Measurements from ENCODE around the gene LNP1.
"Not testable (repeated sequence)": the region's sequence is repeated elsewhere in the genome, so short reads cannot be mapped to it uniquely, and the experiment has no call there.

Gene LNP1, protein sequence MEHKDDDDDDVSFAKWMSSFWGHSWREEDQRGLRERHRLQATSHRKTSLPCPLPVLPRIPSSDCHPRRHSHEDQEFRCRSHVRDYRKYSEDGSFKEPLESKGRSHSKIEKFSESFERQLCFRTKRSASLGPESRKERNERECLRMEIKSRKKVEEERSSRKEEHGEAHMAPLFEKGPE

DNA sequence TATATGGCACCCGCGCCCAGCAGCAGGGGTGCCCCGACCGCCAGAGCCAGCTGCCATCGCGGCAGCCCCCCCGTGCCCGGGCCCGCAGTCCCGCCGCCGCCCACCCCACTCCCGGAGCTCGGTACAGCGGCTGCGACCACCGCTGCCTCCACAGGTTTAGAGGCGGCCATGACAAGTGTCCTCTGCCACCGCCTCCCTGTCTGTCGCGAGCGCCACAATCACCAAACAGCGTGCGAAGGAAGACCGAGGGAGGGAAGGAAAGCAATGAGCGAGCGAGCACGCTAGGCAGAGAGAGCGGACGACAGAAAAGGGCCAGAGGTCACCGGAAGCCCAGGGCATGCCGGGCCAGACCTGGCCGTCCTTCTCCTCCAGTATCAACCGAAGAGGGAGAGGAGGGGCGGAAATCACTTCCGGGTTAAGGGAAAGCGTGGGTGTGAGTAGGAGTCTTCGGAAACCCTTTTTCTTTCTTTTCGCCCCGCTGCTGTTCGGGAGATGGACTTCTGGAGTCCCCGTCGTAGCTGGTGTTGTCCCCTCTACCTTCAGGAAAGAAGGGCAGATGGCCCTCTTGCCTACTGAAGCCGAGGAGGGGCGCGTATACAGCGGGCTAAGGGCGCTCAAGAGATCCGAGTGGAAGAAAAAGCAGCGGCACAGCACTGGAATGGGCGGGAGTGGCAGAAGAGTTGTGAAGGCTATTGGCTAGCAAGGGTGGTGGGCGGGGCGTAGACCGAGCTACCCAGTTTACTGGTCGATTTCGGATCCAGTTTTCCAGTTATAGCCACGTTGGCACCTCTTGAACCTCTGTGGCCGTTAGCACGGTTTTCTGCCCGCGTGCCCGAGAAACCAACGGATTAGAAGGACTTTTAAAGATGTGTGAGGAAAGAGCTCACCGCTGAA, at the start of gene LNP1, which contains the start of gene TOMM70:
LNP1 (plus strand) TSS at position 760 of the 894 bp plus-strand sequence. CDS start 28,191 bp downstream, outside the sequence.
TOMM70 (minus strand) TSS at position 310 of the 894 bp plus-strand sequence; CDS start at position 170, 140 bp downstream.
- DNase-seq (ENCODE audit: low spot score), result peak; percentile 99

DNA sequence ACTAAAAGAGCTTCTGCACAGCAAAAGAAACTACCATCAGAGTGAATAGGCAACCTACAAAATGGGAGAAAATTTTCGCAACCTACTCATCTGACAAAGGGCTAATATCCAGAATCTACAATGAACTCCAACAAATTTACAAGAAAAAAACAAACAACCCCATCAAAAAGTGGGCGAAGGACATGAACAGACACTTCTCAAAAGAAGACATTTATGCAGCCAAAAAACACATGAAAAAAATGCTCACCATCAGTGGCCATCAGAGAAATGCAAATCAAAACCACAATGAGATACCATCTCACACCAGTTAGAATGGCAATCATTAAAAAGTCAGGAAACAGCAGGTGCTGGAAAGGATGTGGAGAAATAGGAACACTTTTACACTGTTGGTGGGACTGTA, 49.6 kb upstream of the LNP1 start:
- DNase-seq (ENCODE audit: low spot score), result not testable (repeated sequence)

DNA sequence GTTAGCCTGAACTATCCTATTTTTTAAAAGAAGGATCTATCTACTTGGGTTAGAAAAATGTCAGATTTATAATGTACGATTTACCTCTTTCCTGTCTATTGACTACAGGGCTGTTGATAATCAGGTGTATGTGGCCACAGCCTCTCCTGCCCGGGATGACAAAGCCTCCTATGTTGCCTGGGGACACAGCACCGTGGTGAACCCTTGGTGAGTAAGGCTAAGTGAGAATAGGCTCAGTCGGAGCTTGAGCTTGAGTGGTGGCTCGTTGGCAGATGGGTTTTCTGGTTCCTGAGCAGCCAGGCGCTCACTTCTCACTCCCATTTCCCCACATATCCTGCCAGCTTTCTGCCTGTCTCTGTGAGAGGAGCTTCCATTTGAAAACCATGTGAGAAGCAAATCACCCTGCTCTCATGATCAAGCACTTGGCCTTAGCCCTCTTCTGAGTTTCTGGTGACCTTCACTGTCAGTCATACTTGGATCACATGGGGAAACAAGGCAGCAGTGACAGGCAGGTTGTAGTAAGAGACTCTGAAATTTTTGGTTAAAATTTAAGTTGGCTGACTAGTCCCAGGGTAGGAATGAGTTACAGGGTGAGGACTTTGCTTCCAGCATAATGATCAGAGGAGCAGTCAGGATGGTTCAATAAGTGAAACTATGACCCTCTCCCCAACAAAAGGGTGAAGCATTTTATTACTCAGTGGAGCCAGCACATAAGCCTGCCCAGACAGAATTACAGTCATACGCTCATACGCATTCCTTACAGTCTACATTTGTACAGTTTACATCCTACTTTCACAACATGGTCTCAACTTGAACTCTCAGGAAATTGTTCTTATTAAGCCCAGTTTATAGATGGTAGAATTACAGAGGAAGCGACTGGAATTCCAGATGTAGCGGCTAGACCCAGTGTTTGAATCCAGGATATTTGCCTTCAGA, 48.8 kb upstream of the LNP1 start:
- no peak for DNase-seq (ENCODE audit: low spot score)

DNA sequence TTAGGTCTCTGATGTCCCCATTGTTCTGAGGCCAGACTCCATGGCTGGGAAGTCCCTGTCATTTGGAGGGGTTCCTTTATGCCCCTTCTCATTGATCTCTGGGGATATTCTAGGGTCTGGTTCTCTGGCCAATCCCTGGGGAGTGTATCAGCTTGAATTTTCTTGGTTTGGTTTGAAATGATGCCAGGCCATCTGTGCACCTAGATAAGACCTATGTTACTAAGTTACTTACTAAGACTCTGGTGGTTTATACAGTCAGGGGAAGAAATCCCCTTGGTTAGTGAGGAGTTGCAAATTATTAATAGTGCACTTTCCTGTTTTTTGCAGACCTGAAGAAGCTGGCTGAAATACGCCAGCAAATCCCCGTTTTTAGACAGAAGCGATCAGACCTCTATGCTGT, 46.5 kb upstream of the LNP1 start:
- DNase-seq (ENCODE audit: low spot score), result no peak

DNA sequence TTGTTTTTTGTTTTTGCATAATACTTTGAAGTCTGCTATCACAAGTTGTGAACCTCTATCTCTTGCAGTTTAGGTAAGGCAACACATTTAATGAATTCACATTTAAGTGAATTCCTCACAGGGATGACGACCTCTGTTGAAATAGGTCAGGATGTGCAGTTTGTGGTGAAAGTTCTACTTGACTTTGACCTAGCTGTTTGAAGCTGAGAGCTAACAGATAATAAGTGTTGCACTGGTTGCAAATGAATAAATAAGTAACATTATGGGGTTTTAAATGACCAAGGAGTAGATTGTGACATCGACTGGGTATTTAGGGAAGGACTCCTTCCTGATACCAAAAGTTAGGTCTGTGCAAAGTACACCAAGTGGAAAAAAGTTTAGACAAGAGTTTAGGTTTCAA, 42.9 kb upstream of the LNP1 start:
- DNase-seq (ENCODE audit: low spot score), result no peak

DNA sequence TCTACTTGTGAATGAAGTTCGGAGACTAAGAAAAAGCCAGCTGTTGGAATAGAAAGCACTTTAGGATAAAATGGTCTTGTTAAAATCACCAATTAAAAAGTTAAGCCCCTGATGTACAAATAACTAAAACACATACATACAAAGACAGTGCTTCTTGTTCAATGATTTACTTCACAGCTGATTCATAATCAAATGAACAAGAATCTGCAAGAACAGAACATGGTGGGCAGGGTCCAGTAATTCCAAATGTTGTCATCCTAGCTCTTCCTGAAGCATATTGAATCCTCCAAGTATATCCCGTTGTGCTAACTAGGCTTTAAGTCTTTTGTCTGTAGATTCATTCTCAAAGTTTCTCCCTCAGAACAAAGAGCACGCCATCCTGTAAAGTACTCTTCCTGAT, 42.3 kb upstream of the LNP1 start:
- DNase-seq (ENCODE audit: low spot score), result no peak

DNA sequence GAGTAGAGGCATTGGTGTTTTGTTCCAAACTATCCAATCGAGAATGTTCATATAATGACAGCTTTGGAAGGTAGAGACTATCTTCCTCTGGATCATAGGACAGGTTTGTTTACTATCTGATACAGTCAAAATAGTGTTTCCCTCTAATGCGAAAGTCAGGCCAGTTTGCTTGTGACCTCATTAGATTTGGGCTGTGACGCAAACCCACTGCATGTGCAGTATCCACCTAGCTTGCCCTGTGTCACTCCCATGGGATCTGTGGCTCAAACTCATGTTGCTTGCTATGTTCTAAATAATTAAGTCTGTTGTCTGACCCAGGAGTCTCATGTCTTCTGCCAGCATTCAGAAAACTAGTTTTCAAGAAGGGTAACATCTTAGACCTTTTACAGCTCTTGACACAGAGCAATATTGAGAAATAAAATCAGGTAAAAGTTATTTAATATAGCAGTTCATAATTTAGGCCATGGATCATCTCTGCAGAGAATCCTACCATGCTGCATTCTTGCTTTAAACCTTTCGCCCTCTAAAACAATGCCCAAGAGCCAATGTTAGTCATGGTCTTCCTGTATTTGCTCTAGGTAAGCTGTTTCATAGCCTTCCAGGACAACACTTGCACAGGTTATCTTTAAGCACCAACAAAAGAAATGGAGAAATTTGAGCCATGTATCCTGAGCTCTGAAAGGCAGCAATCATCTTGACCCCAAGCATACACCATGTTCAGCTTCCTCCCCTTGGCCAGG, 40.4 kb upstream of the LNP1 start:
- DNase-seq (ENCODE audit: low spot score), result no peak

DNA sequence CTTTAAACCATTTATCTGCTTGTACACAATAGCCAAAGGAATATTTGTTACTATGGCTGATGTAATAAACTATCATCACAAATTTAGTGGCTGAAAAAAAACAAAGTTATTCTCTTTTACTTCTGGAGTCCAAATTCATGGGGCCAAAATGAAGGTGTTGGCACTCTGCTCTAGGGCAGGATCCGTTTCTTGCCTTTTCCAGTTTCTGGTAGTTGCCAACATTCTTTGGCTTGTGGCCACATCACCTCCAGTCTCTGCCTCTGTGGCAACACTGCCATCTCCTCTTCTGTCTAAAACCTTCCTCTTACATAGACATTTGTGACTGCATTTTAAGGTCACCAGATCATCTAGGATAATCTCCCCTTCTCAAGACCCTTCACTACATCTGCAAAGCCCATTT, 39.4 kb upstream of the LNP1 start:
- DNase-seq (ENCODE audit: low spot score), result no peak

DNA sequence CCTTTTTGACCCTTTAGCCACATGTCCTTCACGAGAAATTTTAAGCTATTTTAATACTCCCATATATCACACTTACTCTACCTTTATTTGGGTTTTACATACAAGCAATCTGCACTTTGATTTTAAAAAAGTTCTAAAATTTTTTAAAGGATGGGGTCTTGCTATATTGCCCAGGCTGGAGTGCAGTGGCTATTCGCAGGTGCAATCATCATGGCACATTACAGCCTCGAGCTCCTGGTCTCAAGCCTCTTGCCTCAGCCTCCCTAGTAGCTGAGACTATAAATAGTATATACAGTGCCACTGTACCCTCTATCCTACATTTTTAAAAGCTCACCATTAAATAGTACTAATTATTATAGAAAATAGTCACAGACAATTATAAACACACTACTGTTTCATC, 36.9 kb upstream of the LNP1 start:
- DNase-seq (ENCODE audit: low spot score), result no peak

DNA sequence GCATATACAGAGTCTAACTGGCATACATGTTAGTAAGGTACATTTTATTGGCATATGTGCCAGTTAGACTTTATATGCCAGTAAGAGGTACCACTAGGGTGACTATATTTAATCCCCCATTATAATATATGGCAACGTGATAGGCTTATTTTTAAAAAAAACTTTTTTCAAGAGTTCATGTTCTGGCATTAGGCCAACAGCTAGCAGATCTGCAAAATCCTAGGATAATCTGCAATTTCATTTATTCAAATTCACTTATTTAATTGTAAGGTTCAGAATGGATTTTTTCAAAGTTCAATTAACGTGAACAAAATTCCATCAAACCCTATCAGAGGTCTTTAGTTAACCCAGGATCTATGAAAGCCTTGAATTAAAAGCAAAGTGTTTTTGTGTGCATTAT, 34.9 kb upstream of the LNP1 start:
- no peak for DNase-seq (ENCODE audit: low spot score)

DNA sequence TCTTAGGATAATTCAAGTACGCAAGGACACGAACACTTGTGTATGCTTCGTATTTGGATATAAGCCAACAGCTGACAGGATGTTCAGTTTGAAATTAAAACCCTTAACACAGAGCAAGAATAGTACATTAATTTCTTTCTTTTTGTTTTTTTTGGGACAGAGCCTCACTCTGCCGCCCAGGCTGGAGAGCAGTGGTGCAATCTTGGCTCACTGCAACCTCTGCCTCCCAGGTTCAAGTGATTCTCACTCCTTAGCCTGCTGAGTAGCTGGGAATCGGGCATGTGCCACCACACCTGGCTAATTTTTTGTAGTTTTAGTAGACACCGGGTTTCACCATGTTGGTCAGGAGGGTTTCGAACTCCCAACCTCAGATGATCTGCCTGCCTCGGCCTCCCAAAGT, 32.9 kb upstream of the LNP1 start:
- DNase-seq (ENCODE audit: low spot score), result no peak

DNA sequence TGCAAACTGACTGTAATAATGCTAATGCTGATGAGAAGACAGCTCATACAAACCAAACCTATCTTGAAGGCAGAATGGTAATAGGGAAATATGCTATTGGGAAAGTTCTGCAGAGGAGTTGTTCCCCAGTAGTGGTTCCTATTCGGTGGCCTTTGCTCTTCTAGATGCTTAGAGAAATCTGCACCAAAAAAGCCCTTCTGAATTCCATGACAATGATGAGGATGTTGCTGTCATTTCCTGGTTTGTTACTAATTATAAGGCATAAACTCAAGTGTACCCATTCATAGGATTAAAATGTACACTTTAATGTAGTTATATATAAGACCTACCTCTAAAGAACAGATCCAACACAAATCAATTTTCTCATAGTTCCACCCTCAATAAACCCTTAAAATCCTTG, 30.6 kb upstream of the LNP1 start:
- no peak for DNase-seq (ENCODE audit: low spot score)

DNA sequence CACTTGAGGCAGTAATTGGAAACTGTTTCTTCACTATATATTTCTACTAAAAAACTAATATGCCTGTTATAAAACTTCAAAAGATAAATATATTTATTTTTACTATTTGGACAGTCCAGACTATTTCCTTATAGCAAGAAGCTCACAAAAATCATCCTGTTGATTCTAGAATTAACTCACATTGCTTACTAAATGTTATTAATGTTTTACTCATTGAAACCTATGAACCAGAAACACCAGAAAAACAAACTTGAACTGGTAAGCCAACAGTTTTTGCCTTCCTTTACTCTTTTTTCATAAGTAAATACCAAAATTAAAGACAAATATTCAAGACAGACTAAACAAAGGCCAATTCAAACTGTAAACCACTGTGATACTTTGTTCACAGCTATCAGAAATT, 26.8 kb upstream of the LNP1 start:
- no peak for DNase-seq (ENCODE audit: low spot score)

DNA sequence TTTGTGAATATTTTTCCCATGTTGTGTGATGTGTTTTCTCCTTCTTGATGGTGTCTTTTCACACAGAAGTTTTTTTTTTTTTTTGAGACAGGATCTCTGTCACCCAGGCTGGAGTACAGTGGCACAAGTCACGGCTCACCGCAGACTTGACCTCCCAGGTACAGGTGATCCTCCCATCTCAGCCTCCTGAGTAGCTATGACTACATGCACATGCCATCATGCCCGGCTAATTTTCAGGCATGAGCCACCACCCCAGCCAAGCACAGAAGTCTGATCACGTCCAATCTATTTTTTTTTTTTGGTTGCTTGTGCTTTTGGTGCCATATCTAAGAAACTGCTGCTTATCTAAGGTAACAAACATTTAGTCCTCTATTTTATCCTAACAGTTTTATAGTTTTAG, 25.0 kb upstream of the LNP1 start:
- DNase-seq (ENCODE audit: low spot score), result no peak

DNA sequence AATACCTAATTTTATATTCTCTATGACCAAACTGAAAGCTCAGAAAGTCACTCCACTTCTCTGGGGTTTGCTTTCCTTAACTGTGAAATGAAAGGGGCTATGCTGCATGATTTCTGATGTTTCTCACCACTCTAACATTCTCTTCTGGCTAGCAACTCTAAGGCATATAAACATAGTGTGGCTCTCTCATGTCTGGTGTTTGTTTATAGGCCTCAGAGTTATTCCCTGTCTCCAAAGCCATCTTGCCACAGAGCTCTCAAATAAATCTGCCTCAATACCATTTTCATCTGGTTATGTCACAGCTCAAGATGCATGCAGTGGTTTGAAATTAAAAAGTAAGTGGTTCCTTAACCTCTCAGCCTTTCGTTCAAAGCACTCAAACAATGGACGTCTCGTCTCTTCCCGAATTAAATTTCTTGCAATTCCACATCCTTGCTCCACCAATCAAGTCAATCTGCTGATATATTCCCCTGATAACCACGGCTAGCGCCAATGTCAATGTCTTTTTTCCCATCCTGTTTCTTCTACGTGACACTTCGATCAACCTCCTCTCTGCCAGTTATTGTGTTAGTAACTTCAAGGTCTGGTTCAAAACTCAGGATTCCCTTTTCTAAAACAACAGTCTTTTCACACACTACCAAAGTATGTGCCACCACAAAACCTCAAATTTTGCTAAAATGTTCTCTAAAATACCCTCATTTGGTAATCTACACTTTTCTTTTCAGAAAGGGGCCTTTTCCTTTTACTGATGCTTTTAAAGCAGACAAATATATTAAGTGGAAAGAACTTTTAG, 16.4 kb upstream of the LNP1 start:
- no peak for DNase-seq (ENCODE audit: low spot score)

DNA sequence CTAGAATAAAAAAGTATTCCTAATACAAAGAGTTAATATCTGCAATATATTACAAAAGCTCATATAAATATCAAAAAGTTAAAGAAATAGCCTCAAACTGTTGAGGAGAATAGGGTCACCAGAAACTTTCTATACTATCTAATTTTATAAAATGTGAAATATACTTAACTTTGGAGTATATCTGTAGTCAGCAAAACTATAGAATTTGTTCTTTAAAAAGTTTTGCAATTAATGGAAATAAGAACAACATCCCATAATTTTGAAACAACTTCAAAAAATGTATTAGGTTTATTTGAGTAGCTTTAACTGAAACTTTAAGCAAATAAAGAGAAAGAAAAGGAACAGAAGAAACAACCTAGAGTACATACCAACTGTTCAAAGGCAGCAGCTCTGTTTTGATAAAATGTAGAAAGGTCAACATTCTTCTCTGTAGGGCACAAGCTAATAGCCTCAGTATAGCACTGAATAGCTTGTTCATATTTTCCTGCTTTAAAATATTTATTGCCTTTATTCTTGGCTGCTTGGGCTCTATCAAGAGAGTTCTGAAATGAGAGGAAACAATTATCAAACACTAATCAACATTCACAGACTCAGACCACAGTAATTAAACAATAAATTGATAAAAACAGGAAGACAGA, 14.8 kb upstream of the LNP1 start:
- DNase-seq (ENCODE audit: low spot score), result no peak

DNA sequence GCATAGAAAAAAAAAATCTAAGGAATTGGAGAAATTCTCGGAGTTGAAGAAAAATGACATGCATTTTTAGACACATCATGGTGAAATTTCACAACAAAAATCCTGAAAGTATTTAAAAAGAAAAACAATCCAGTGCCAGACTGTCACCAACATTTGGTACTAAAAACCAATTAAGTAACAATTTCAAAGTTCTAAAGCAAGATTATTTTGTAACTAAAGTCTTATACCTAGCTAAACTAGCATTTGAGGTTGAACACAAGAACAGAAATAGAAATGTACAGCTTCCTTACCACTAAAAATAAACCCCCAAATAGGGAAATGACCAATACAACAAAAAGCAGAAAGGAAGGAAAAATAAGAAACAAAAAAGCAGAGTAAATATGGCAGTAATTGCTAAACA, 12.3 kb upstream of the LNP1 start:
- DNase-seq (ENCODE audit: low spot score), result no peak

DNA sequence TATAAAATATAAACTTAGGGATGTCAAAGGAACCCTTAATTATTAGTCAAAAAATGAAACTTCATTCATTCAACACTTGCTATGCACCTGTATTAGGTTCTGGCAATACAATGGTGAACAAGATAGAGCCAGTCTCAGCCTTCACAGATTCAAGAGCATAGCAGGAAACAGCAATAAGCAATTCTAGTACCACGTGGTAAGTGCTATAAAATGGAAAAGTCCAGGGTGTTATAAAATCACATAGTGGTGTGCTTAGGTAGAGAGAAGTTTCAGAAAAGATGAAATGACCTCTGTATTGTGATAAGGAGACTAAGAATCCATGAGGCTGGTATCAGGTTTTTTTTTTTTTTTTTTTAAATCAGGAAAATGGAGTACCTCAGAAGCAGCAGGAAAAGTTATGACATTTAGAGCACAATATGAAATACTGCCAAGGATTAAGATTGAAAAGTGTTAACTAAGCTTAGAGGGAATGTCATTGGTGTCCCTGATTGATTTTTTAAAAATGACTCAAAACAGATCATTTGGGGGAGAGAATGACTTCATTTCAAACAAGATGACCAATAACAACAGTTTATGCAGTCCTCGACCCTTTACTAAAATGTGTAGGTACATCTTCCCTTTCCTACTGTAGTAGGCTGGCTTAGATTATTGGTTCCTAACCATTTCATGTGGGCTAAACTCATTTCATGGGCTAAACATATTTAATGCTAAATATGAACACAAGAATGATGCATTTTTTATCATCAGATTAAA, 5.5 kb upstream of the LNP1 start:
- no peak for DNase-seq (ENCODE audit: low spot score)

DNA sequence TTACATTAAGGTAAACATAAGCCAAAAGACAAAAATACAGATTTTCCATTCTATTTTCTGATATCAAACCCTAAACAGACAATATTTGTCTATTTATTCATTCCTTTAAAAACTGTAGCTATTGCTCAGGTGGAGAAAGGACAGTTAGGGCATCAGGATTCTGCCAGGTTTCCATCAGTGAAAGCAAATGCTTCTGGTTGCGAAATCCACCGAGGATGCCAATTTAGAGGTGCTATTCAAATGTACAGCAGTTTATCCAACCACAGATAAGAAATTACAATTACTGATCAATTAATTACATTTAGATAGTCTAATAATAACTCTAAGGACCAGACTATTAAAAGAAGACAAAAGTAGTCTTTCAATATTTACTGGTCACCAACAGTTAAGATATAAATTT, 4.4 kb upstream of the LNP1 start:
- no peak for DNase-seq (ENCODE audit: low spot score)

Data from Ammon's horn (tissue), 1 donor.